Measurements from ENCODE around the gene ZSCAN4. TPM values are rescaled to one million over a fixed set of nuclear protein-coding genes. Genes with fewer than 3 reads are reported as not detected.

ZSCAN4 gene
- polyA plus RNA-seq, 3 donors: not detected

- Mint-ChIP-seq H3K9me3 (peaks cover 2 to 40% (median 21%) of the 10 kb centered on the region in 7 donors), H3K36me3 (no peaks in the 10 kb centered on the region), H3K4me1 (peaks cover 11% of the 10 kb centered on the region), H3K27me3 (ENCODE audit: low read depth in 3 of 3) (peaks cover 37 to 63% (median 39%) of the 10 kb centered on the region in 3 donors), H3K4me3 (peak overlapping the region; percentile 48 to 90), H3K27ac (no peak overlapping the region)
- H3K4me2 ChIP-seq (replicated peaks; ENCODE audit: extremely low read depth, low read length, poor library complexity, severe bottlenecking): peak overlapping the region; percentile 58
- H2AFZ ChIP-seq (ENCODE audit: insufficient read depth, low read depth, low read length, poor library complexity, severe bottlenecking): peak overlapping the region; percentile 42
- peak overlapping the region in 1 of 3 experiments; percentile 51 for H3K4me3 ChIP-seq (replicated peaks in 1 of 3; ENCODE audit: low read depth in 2 of 3, low read length in 3 of 3)
- peaks cover 17 to 48% of the 10 kb centered on the region in 2 donors for H3K27me3 ChIP-seq (ENCODE audit: control insufficient read depth in 2 of 2, insufficient read depth in 2 of 2, low read length in 2 of 2)
- H3K79me2 ChIP-seq (ENCODE audit: insufficient read depth, low read length): no peaks in the 10 kb centered on the region
- peaks cover 8 to 18% of the 10 kb centered on the region in 2 donors for H3K9me3 ChIP-seq (replicated peaks in 1 of 2; ENCODE audit: control insufficient read depth in 1 of 2, insufficient read depth in 1 of 2, low read length in 2 of 2)
- no peaks in the 10 kb centered on the region for H3K36me3 ChIP-seq (replicated peaks in 1 of 2; ENCODE audit: control insufficient read depth in 1 of 2, insufficient read depth in 2 of 2, low read length in 2 of 2)
- DNase-seq: no peak
- H3K4me1 ChIP-seq (ENCODE audit: control insufficient read depth in 1 of 2, insufficient read depth in 2 of 2, low read length in 2 of 2): peaks cover 0 to 7% of the 10 kb centered on the region in 2 donors
- TF ChIP-seq CTCF (IDR thresholded peaks at IDR 0.05): no peak
- no peaks in the 10 kb centered on the region for H4K20me1 ChIP-seq (ENCODE audit: insufficient read depth, low read length)
- peak overlapping the region; percentile 8 for H3K9ac ChIP-seq (ENCODE audit: insufficient read depth, low read length, poor library complexity, severe bottlenecking)
- 3% methylated on average over 61 of the region's 64 CpGs for WGBS (ENCODE audit: insufficient coverage)
- intact Hi-C loops (cut with micrococcal nuclease): no loop called here
- H3K27ac ChIP-seq (ENCODE audit: low read depth in 1 of 2, low read length in 2 of 2): no peak overlapping the region
These were observed 4.2 kb upstream of the ZSCAN4 start for GRCh38 chr19:57664269-57665127.

- no peaks in the 10 kb centered on the region for H4K20me1 ChIP-seq (ENCODE audit: insufficient read depth, low read length)
- H3K4me1 ChIP-seq (ENCODE audit: control insufficient read depth in 1 of 2, insufficient read depth in 2 of 2, low read length in 2 of 2): peaks cover 0 to 7% of the 10 kb centered on the region in 2 donors
- Mint-ChIP-seq H3K4me3 (peak overlapping the region in 1 of 2 donors; percentile 11), H3K9me3 (peaks cover 2 to 42% (median 24%) of the 10 kb centered on the region in 7 donors), H3K36me3 (no peaks in the 10 kb centered on the region), H3K27me3 (ENCODE audit: low read depth in 3 of 3) (peaks cover 36 to 60% (median 37%) of the 10 kb centered on the region in 3 donors), H3K27ac (no peak overlapping the region), H3K4me1 (peaks cover 11% of the 10 kb centered on the region)
- H2AFZ ChIP-seq (ENCODE audit: insufficient read depth, low read depth, low read length, poor library complexity, severe bottlenecking): no peak overlapping the region
- intact Hi-C loops (cut with micrococcal nuclease): no loop called here
- no peak overlapping the region for H3K4me2 ChIP-seq (replicated peaks; ENCODE audit: extremely low read depth, low read length, poor library complexity, severe bottlenecking)
- no peak overlapping the region for H3K9ac ChIP-seq (ENCODE audit: insufficient read depth, low read length, poor library complexity, severe bottlenecking)
- no peaks in the 10 kb centered on the region for H3K79me2 ChIP-seq (ENCODE audit: insufficient read depth, low read length)
- H3K36me3 ChIP-seq (replicated peaks in 1 of 2; ENCODE audit: control insufficient read depth in 1 of 2, insufficient read depth in 2 of 2, low read length in 2 of 2): no peaks in the 10 kb centered on the region
- H3K9me3 ChIP-seq (replicated peaks in 1 of 2; ENCODE audit: control insufficient read depth in 1 of 2, insufficient read depth in 1 of 2, low read length in 2 of 2): peaks cover 12 to 18% of the 10 kb centered on the region in 2 donors
- whole genome bisulfite sequencing (ENCODE audit: insufficient coverage): 100% methylated on average over 1 of the region's 9 CpGs
- no peak for DNase-seq
- no peak for TF ChIP-seq CTCF (IDR thresholded peaks at IDR 0.05)
- H3K4me3 ChIP-seq (replicated peaks in 1 of 3; ENCODE audit: low read depth in 2 of 3, low read length in 3 of 3): no peak overlapping the region
- H3K27ac ChIP-seq (ENCODE audit: low read depth in 1 of 2, low read length in 2 of 2): no peak overlapping the region
- peaks cover 14 to 44% of the 10 kb centered on the region in 2 donors for H3K27me3 ChIP-seq (ENCODE audit: control insufficient read depth in 2 of 2, insufficient read depth in 2 of 2, low read length in 2 of 2)
These were observed 3.4 kb upstream of the ZSCAN4 start for GRCh38 chr19:57665261-57665806.

Data from CD14-positive monocyte (primary cell).